GM20431 (cell line): ENCODE results near the gene HYAL2.
"Not testable (repeated sequence)": the region's sequence is repeated elsewhere in the genome, so short reads cannot be mapped to it uniquely, and the experiment has no call there.

Experiments used
- in situ Hi-C: fragments of 300-500 bp; cut with MseI, MboI; formaldehyde crosslinking; loops from one replicate; pipeline ENCODE4 v1.15.0; 2020; ENCODE audit warnings: low sequenced_read_pairs; ENCODE audit not compliant: unreplicated experiment

Gene HYAL2

GRCh38 chr3:50274371-50275104, 48.0 kb downstream of the HYAL2 start:
- in situ Hi-C loops: no loop called here

GRCh38 chr3:50273689-50274065, 48.9 kb downstream of the HYAL2 start:
- in situ Hi-C loops: no loop called here

GRCh38 chr3:50272911-50273688, 49.4 kb downstream of the HYAL2 start:
- in situ Hi-C loops: no loop called here

GRCh38 chr3:50272538-50272910, 50.0 kb downstream of the HYAL2 start:
- in situ Hi-C loops: not testable (repeated sequence)

GRCh38 chr3:50271314-50271936, 51.1 kb downstream of the HYAL2 start:
- in situ Hi-C loops: no loop called here

GRCh38 chr3:50270422-50271224, 51.9 kb downstream of the HYAL2 start:
- in situ Hi-C loops: no loop called here

GRCh38 chr3:50269977-50270413, 52.5 kb downstream of the HYAL2 start:
- in situ Hi-C loops: no loop called here

- in situ Hi-C loops: no loop called here
Observed at GRCh38 chr3:50269460-50269859, 53.1 kb downstream of the HYAL2 start.

GRCh38 chr3:50268703-50269451, 53.7 kb downstream of the HYAL2 start, which contains the start of gene SEMA3B:
Gene SEMA3B (plus strand): TSS chr3:50269147. CDS start chr3:50269241, 94 bp downstream.
- in situ Hi-C loops: no loop called here

- in situ Hi-C loops: no loop called here
Observed at GRCh38 chr3:50268276-50268675, 54.3 kb downstream of the HYAL2 start.
